Stimulated activated CD4-positive, alpha-beta T cell treated with anti-CD3 and anti-CD28 coated beads, Interleukin-4, amount 100 ng/mL, for 1 hour (primary cell): ENCODE data around the gene GPM6B.

Experiments used
- DNase-seq: peaks from one replicate; pipeline ENCODE4 v3.0.0-alpha.2; 2020

The GPM6B gene

DNA sequence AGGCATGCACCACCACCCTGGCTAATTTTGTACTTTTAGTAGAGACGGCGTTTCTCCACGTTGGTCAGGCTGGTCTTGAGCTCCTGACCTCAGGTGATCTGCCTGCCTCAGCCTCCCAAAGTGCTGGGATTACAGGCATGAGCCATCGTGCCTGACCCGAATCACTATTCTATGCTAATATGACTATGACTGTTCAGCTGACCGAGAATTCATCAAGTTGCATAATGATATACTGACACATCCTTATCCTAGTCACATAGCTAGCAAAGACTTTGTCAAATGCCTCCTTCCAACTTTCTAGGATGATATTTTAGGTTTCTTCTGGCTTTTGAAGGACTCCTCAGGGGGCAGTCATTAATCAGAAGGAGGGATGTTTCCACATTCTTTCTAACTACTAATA, 4.8 kb upstream of the GPM6B start:
- no peak for DNase-seq

DNA sequence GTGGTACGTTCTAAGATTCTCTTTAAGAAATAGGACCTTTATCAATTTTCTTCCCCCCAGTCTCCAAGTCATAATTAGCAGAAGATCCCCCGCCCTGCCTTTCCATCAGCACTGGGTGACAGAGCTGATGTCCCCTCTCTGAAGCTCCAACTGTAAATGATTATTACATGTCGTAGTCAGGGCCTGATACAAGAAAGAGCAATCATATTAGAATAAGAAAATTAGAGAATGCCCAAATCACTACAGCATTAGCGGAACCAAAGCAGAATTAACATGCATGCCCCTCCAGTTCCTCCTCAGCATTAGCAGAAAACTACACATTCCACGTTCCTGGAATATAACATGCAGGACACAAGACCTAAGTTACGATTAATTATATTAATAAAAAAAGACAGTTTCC, 717 bp downstream of the GPM6B start:
- DNase-seq = no peak

GRCh38 chrX:13815664-13816063, 1.2 kb downstream of the GPM6B start:
- DNase-seq = no peak

DNA sequence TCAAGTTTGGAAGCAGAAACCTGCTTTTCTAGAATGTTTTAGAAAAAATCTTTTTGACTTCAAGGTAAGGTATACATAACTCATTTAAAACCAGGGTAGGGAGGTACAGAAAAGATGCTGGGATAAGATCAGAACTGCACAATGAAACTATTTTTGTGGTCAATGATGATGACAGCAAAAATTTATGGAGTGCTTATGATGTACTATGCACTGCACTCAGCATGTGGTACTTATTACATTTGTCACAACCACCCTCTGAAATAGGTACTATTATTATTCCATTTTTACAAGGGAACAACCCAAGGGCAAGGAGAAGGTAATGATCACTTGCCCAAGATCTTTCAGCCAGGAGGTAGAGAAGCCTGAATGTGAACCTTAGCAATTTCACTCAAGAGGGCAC, 8.0 kb downstream of the GPM6B start:
- DNase-seq = no peak

- DNase-seq = no peak
These were observed 8.6 kb downstream of the GPM6B start for GRCh38 chrX:13808293-13808692.

DNA sequence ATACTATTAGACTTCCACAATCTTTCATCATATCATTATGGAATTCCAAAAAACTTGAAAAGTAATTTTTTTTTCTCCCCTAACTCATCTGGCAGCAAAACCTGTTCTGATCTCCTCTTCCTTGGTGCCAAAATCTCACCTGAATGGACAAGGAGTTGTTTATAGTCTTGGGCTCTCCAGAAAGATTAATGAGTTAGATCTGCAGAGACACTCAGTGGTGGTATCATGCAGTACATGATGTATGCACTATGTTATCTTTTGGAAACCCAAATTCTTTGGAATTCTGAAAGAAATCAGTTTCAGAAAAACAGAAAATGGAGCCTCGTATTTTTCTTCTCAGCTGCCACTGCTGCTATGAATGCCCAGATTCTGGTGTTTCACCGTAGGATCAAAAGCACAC, 11.7 kb downstream of the GPM6B start:
- DNase-seq = no peak

DNA sequence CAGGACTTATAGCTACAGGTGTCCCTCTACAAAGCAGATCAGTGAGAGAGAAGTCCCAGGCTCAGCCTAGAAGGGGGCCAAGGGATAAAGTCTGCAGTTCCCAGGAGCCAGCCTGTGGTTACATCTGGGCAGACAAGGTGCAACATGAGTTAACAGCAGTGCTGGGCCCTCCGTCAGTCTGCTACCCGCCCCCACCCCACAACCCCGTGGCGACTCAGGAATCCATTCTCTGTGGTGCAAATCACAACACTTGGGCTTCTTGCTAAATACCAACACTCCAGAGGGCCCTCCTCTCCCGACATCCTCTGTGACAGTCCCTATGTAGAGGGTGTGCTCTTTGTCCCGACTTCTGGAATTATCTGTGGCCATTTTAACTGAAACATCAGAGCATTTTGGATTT, 13.8 kb downstream of the GPM6B start:
- DNase-seq = no peak

DNA sequence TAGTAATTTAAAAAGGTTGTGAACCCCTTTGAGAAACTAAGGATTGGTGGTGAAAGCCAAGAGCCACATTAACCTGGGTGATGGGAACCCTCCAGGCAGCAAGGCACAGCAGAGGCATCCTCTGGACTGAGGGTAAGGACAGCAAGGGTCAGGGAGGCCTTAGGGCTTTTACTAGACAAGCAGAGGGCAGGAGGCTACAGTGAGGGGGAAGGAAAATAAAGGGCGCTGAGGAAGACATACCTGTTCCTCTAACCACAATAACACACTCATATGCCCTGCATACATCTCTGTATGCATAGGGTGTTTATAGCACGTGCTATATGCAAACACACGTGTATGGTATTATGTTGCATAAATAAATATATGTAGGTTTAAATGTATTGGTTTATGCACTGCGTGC, 18.7 kb downstream of the GPM6B start:
- DNase-seq = no peak

GRCh38 chrX:13797512-13797911, 19.4 kb downstream of the GPM6B start:
- DNase-seq = no peak

- DNase-seq = no peak
These were observed 22.5 kb downstream of the GPM6B start for GRCh38 chrX:13794417-13794816.

DNA sequence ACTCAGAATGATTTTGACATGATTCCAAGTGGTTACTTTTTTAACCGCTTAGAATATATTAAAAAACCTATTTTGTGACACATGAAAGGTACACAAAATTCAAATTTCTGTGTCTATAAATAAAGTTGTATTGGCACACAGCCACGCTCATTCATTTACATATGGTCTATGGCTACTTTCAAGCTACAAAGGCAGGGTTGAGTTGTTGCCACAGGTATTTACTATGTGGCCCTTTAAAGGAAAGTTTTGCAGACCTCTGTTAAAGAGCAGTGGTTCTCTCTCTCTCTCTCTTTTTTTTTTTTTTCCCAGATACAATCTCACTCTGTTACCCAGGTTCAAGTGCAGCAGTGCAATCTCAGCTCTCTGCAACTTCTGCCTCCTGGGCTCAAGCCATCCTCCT, 23.0 kb downstream of the GPM6B start:
- no peak for DNase-seq

GRCh38 chrX:13791559-13791958, 25.3 kb downstream of the GPM6B start:
- DNase-seq = no peak

- no peak for DNase-seq
These were observed 25.7 kb downstream of the GPM6B start for GRCh38 chrX:13791145-13791544.

GRCh38 chrX:13790206-13791131, 26.4 kb downstream of the GPM6B start:
- no peak for DNase-seq

GRCh38 chrX:13786048-13786447, 30.8 kb downstream of the GPM6B start:
- no peak for DNase-seq

DNA sequence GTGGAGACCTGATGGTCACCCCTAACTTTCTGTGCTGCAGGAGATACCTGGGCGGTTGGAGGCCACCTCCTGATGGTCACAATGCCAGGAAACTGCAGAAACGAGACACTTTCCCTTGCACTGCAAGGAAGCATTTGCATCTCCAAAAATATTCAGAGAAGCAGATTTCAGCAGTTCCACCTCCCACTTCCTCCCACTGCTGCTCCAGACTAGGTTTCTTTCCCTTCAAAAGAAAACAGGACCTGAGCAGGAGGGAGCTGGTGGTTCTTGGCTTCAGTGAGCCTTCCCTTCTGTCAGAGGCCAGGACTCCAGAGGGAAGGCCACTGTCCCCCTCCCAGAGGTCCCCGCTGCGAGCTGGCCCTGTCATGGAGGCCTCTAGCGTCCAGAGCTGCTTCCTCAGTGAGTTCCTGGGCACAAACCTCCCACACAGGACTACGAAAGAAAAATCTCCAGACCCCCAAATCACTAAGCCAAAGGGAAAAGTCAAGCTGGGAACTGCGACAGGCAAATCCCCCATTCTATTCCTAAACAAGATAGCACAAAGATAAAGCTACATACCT, 35.9 kb downstream of the GPM6B start:
- no peak for DNase-seq

GRCh38 chrX:13778916-13779315, 38.0 kb downstream of the GPM6B start:
- no peak for DNase-seq

DNA sequence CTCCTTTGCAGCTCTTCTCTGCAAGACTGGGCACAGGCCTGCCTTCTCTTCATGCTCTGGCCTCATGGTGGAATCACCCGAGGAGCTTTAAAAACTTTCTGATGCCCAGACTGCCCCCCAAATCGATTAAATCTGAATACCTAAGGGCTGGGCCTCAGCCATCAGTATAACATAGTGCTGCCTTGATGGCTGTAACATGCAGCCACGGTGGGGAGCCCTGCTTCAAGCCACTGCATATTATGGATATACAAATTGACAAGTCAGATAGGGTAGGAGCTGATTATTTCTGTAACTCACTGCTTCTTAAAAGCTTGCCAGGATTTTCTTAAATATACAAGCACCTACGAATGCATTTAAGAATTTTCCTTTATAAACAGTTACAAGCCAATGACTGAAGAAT, 40.5 kb downstream of the GPM6B start:
- no peak for DNase-seq

GRCh38 chrX:13775837-13776236, 41.1 kb downstream of the GPM6B start:
- no peak for DNase-seq

GRCh38 chrX:13774696-13775095, 42.2 kb downstream of the GPM6B start:
- DNase-seq = no peak

DNA sequence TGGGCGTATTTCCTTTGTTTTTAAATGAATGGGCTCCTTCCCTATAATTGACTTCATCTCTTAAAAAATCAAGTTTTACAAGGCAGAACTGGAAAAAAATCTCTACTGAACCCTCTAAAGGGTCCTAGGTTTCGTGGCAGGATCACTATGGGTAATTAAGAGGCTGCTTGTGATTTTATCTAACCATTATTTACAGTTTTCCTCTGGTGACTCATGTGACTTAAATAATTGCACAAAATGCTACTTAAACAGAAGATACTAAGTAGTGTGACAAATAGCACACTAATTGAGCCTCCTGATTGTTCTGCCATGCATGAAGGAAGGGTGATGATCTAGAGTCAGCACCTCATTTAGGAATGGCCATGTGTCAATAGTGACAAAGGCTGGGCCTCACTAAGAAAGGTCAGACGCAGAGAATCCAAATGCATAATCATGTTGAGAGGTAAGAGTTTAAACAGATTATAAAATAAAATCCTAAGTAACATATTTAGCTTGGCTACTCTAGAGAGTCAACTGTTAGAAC, 46.8 kb downstream of the GPM6B start:
- DNase-seq = no peak

GRCh38 chrX:13768939-13769338, 48.0 kb downstream of the GPM6B start:
- DNase-seq = no peak

- DNase-seq = no peak
These were observed 52.1 kb downstream of the GPM6B start for GRCh38 chrX:13764765-13765164.

GRCh38 chrX:13764281-13764680, 52.6 kb downstream of the GPM6B start:
- DNase-seq = no peak

DNA sequence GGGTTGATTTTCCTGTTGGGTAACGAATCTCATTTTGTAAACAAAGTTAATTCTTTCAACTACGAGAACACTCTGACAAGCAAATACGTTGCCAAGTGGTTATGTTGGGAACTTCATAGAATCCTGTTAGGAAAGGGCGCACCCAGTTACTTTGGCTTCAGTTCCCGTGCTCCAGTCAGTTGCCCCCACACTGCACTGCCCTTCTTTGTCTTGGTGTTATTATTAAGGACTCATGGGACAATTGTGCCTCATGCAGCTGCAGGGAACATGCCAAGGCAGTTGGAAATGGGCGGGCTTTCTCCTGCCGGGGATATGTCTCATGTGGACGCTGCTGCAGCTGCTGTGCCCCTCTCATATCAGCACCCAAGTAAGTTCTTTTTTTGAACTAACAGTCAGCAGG, 53.4 kb downstream of the GPM6B start:
- DNase-seq = no peak
